Measurements from ENCODE around the gene TRIML2.

TRIML2 gene

GRCh38 chr4:188147176-188147575 lies 37.8 kb upstream of the TRIML2 start:
- H3K27ac ChIP-seq (ENCODE audit: low read length) = no peak overlapping the region

GRCh38 chr4:188146618-188147017 lies 37.2 kb upstream of the TRIML2 start:
- no peak for TF ChIP-seq CTCF (IDR thresholded peaks at IDR 0.05; ENCODE audit: low read depth, low read length)
- no peak for TF ChIP-seq EZH2phosphoT487 (IDR thresholded peaks at IDR 0.05; ENCODE audit: low read depth)

More at GRCh38 chr4:188147176-188147575, 37.8 kb upstream of the TRIML2 start:
- no peak overlapping the region for H3K9ac ChIP-seq (ENCODE audit: low read length)
- no peaks in the 10 kb centered on the region for H3K36me3 ChIP-seq (replicated peaks; ENCODE audit: low read depth, low read length)
- no peaks in the 10 kb centered on the region for H3K27me3 ChIP-seq (ENCODE audit: low read depth, low read length)
- no peaks in the 10 kb centered on the region for H3K4me1 ChIP-seq (ENCODE audit: low read length)
- H3K4me2 ChIP-seq (ENCODE audit: low read length) = no peak overlapping the region
- no peaks in the 10 kb centered on the region for H4K20me1 ChIP-seq (ENCODE audit: insufficient read depth, low read length)
- TF ChIP-seq EZH2phosphoT487 (IDR thresholded peaks at IDR 0.05; ENCODE audit: low read depth) (no peak), CTCF (IDR thresholded peaks at IDR 0.05; ENCODE audit: low read depth, low read length) (no peak)
- H3K79me2 ChIP-seq (ENCODE audit: low read length) = no peaks in the 10 kb centered on the region
- H3K9me3 ChIP-seq (ENCODE audit: insufficient read depth, low read length) = no peaks in the 10 kb centered on the region
- H2AFZ ChIP-seq (ENCODE audit: low read depth, low read length) = no peak overlapping the region
- no peak overlapping the region for H3K4me3 ChIP-seq (ENCODE audit: low read length)

GRCh38 chr4:188145601-188146000 lies 36.2 kb upstream of the TRIML2 start:
- no peak overlapping the region for H3K27ac ChIP-seq (ENCODE audit: low read length)
- H3K36me3 ChIP-seq (replicated peaks; ENCODE audit: low read depth, low read length) = no peaks in the 10 kb centered on the region
- H3K79me2 ChIP-seq (ENCODE audit: low read length) = no peaks in the 10 kb centered on the region
- no peak overlapping the region for H3K4me3 ChIP-seq (ENCODE audit: low read length)
- H3K27me3 ChIP-seq (ENCODE audit: low read depth, low read length) = no peaks in the 10 kb centered on the region
- no peak overlapping the region for H2AFZ ChIP-seq (ENCODE audit: low read depth, low read length)
- H3K9ac ChIP-seq (ENCODE audit: low read length) = no peak overlapping the region
- no peaks in the 10 kb centered on the region for H3K9me3 ChIP-seq (ENCODE audit: insufficient read depth, low read length)
- TF ChIP-seq CTCF (IDR thresholded peaks at IDR 0.05; ENCODE audit: low read depth, low read length) = no peak
- no peak for TF ChIP-seq EZH2phosphoT487 (IDR thresholded peaks at IDR 0.05; ENCODE audit: low read depth)
- H3K4me2 ChIP-seq (ENCODE audit: low read length) = no peak overlapping the region
- no peaks in the 10 kb centered on the region for H4K20me1 ChIP-seq (ENCODE audit: insufficient read depth, low read length)
- H3K4me1 ChIP-seq (ENCODE audit: low read length) = no peaks in the 10 kb centered on the region

More at GRCh38 chr4:188146618-188147017, 37.2 kb upstream of the TRIML2 start:
- H3K27me3 ChIP-seq (ENCODE audit: low read depth, low read length) = no peaks in the 10 kb centered on the region
- no peaks in the 10 kb centered on the region for H3K36me3 ChIP-seq (replicated peaks; ENCODE audit: low read depth, low read length)
- no peak overlapping the region for H2AFZ ChIP-seq (ENCODE audit: low read depth, low read length)
- H3K9me3 ChIP-seq (ENCODE audit: insufficient read depth, low read length) = no peaks in the 10 kb centered on the region
- no peak overlapping the region for H3K9ac ChIP-seq (ENCODE audit: low read length)
- H3K4me3 ChIP-seq (ENCODE audit: low read length) = no peak overlapping the region
- no peaks in the 10 kb centered on the region for H3K79me2 ChIP-seq (ENCODE audit: low read length)
- H4K20me1 ChIP-seq (ENCODE audit: insufficient read depth, low read length) = no peaks in the 10 kb centered on the region
- no peaks in the 10 kb centered on the region for H3K4me1 ChIP-seq (ENCODE audit: low read length)
- H3K4me2 ChIP-seq (ENCODE audit: low read length) = no peak overlapping the region
- no peak overlapping the region for H3K27ac ChIP-seq (ENCODE audit: low read length)

- Histone ChIP-seq H3K27ac (ENCODE audit: low read length) (no peak overlapping the region), H3K9me3 (ENCODE audit: insufficient read depth, low read length) (no peaks in the 10 kb centered on the region), H3K4me2 (ENCODE audit: low read length) (no peak overlapping the region), H4K20me1 (ENCODE audit: insufficient read depth, low read length) (no peaks in the 10 kb centered on the region), H3K79me2 (ENCODE audit: low read length) (no peaks in the 10 kb centered on the region), H3K9ac (ENCODE audit: low read length) (no peak overlapping the region), H3K36me3 (replicated peaks; ENCODE audit: low read depth, low read length) (no peaks in the 10 kb centered on the region), H3K27me3 (ENCODE audit: low read depth, low read length) (no peaks in the 10 kb centered on the region), H2AFZ (ENCODE audit: low read depth, low read length) (no peak overlapping the region), H3K4me3 (ENCODE audit: low read length) (no peak overlapping the region), H3K4me1 (ENCODE audit: low read length) (no peaks in the 10 kb centered on the region)
- no peak for TF ChIP-seq CTCF (IDR thresholded peaks at IDR 0.05; ENCODE audit: low read depth, low read length)
Observed at GRCh38 chr4:188143731-188144130, 34.3 kb upstream of the TRIML2 start.
